HG02840 (cell line): ENCODE measurements around the gene PALD1.
"Not testable (repeated sequence)": the region's sequence is repeated elsewhere in the genome, so short reads cannot be mapped to it uniquely, and the experiment has no call there.

ENCODE experiments used
- ATAC-seq: cut with Tn5 transposase; IDR thresholded peaks from one replicate; pipeline ENCODE4 v1.9.1; 2021; ENCODE audit warnings: mild to moderate bottlenecking, moderate library complexity, moderate number of reproducible peaks; ENCODE audit not compliant: unreplicated experiment, low FRiP score

The PALD1 gene

DNA sequence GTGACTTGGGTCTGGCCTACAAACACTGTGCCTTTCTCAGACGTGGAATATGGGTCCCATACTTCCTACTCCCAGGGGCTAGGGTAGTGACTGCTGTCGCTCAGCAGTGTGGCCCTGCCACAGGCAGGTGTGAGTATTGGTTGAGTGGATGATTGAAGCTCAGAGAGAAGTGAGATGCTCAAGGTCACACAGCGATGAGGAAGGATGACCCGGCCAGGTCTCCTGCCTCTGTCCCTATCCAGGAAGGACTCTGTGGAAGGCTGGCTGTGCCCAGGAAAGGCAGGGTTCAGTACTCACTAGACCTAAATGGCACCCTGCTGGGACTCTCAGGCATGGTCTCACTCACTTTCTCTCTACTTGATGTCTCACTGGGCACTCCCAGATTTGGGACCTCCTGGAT is 121.2 kb downstream of the PALD1 start:
- ATAC-seq, result no peak

DNA sequence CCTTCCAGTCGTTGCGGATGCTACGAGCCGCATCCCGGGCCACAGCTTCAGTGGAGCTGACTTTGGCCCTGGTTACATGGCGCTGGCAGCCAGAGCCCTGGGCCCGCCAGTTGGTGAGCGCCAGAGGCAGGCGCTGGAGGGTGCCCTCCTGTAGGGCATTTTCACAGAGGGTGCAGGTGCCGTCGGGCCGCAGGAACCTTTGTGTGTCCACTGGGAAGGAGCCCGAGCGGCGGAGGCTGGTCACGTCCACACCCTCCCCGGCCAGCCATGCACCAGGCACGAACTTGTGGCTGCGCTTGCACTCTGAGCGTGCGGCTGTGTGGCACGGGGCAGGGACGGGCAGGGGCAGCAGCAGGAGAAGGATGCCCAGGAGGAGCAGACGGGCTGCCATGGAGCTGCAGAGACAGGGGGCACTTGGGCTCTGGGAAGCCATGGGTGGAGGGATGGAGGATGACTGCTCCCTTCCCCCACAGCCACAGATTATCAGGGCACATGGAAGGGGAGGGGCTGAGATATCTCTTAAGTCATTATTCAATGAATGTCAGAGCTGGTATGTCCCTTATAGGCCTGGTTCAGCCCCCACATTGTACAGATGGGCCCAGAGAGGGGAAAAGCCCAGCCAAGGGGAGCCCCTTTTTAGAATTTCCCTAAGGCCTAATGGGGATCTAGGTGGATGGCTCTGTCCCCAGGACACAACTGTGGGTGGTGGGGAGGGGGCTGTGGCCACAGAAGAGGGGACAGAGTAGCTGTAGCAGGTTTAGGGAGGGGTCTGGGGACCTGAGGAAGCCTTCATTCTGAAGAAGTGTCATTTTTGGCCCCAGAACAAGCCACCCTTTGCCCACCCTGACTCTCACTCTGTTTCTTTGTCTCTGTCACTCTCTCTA is 122.2 kb downstream of the PALD1 start:
- ATAC-seq, result no peak

DNA sequence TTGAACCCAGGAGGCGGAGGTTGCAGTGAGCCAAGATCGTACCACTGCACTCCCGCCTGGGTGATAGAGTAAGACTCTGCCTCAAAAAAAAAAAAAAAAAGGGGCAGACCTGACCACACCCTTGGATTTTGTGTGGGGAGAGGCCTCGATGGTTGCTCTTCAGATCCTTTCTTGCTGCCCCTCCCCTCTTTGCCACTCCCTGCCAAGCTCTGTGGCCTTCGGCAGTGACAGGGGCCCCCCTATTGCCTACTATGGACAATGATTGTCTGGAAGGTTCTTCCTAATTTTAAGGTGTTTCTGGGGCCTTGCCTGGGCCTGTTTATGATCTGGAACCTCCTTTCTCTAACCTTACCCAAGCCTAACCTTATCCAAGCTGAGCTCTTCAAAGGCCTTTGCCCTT is 123.2 kb downstream of the PALD1 start:
- no peak for ATAC-seq

DNA sequence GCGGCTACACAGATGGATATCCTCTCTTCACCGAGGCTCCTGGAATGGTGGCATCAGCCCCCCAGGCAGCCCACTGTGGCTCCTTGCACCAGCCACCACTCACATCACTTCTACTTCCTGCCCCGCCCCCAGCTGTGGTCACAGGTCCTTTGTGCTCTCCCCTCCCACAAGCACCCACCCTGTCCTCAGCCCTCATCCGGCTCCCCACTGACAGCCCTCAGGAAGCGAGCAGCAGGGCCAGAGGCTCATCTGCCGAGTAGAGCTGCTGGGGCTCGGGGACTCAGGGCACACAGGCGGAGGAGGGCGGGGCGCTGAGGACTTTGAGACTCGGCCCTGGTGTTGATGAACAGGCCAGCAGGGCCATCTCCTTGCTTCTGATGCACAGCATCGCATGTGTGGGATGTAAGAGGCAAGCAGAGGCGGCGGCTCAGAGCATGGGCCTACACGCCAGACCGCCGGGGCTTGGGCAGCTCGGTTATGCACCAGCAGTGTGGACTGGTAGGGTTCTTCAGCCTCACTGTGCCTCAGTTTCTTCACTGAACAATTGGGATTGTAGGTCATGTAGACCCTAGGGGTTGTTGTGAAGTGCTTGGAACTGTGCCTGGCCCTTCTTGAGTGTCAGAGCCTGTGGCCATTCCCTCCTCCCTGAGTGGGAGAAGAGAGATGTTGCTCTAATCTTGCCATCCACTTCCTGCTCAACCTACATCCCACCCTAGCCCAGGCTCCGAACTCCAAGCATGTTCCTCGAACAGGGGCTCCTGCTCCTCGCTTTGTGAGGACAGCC is 124.3 kb downstream of the PALD1 start, which contains the start of gene PRF1:
Gene PRF1 (minus strand): TSS at position 77 of the 784 bp plus-strand sequence. CDS start 1,839 bp downstream, outside the sequence.
- ATAC-seq, result no peak

DNA sequence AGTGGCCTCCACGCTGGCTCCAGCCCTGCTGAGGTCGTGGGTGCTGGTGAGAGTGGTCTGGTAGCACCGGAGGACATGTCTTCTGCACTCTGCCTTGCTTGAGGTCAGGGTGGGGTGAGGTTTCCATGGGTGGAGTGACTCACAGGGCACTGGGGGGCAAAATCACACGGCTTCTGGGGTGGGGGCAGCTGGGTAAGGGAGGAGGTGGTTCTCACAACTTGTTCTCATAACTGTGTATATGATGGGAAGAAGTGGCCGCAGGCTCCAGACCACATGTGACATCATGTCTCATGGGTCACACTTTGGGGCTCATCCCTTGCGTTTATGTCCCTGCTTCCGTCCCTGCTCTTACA is 124.9 kb downstream of the PALD1 start:
- no peak for ATAC-seq

DNA sequence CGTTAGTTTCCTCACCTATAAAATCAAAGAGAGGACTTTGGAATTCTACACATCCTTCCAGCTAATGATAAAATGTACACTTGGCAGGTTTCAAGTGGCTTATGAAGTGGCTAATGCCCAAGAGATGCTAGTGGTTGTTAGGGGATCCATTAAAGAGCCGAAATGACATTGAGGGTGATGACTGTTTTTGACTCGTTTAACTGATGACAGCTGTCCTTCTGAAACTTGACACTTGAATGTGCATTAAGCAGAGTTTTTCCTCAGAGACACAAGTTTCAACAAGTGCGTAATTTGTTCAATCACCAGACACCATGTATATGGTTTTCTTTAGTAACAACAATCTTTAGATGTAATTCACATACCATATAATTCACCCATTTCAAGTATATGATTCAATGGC is 125.5 kb downstream of the PALD1 start:
- no peak for ATAC-seq

DNA sequence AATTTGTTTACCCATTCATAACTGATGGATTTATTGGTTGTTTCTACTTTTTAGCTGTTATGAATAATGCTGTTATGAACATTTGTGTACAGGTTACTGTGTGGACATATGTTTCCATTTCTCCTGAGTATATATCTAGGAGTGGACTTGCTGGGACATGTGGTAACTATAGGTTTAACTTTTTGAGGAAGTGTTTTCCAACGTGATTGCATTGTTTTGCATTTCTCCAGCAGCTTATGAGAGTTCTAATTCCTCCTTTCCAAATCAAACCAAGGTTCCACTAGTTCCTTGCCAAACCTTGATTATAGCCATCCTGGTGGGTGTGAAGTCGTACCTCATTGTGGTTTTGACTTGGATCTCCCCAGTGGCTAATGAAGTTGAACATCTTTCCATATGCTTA is 126.6 kb downstream of the PALD1 start:
- ATAC-seq, result no peak

DNA sequence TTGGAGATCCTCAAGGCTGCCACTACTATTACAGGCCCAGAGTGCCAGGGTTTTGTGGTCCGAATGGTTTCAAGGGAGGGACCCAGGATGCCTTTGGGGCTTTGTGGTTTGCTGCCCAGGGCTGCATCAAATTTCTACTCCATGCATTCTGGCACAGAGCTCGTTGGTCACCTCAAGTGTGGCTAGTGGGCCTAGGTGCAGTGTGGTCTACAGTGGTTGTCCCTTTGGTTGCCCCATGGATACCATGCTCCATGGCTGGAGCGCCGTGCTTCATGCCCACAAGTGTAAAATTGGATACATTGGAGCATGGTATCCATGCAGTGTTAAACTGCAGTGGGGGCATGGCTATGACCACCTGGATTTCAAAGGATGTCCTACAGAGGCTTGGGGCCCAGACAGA is 129.4 kb downstream of the PALD1 start:
- ATAC-seq, result no peak

DNA sequence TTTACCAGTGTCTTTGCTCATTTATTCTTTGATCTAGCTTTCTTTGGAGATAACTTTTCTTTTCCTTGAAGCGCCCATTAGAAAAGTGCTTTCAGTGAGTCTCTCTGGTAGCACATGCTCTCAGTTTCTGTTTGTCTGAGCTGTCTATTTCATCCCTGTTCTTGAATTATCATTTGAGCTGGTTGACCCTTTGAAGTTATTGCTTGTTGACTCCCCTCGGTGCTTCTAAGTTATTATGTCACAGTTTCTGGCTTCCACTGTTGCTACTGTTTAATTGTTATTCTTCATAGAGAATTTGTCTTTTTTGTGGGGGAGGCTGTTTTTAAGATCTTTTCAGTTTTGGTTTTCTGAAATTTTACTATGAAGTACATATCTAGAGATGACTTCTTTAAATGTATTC is 135.4 kb downstream of the PALD1 start:
- ATAC-seq, result no peak

DNA sequence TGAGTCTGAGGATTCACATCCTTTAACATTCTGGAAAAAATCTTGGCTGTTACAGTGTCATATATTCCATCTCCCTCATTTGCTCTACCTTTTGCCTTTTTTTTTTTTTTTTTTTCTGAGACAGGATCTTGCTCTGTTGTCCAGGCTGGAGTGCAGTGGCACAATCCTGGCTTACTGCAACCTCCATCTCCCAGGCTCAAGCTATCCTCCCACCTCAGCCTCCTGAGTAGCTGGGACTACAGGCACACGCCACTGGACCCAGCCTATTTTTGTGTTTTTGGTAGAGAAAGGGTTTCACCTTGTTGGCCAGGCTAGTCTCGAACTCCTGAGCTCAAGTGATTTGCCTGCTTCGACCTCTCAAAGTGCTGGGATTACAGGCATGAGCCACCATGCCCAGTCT is 135.8 kb downstream of the PALD1 start:
- not testable (repeated sequence) for ATAC-seq

DNA sequence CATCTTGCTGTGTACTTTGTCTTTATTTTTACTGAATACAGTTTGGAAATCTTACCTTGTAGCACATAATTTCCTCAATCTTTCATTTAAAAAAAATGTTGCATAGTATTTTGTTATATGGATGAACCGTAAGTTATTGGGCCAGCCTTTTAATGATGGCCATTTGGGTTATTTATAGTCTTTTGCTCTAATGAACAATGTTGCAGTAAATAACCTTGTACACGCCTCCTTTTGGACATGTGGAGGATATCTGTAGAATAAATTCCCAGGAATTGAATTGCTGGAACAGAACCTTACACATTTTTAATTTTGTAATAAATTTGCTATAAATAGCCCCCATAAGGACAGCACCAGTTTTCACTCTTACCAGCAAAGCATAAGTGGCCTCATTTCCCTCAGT is 136.6 kb downstream of the PALD1 start:
- ATAC-seq, result no peak

DNA sequence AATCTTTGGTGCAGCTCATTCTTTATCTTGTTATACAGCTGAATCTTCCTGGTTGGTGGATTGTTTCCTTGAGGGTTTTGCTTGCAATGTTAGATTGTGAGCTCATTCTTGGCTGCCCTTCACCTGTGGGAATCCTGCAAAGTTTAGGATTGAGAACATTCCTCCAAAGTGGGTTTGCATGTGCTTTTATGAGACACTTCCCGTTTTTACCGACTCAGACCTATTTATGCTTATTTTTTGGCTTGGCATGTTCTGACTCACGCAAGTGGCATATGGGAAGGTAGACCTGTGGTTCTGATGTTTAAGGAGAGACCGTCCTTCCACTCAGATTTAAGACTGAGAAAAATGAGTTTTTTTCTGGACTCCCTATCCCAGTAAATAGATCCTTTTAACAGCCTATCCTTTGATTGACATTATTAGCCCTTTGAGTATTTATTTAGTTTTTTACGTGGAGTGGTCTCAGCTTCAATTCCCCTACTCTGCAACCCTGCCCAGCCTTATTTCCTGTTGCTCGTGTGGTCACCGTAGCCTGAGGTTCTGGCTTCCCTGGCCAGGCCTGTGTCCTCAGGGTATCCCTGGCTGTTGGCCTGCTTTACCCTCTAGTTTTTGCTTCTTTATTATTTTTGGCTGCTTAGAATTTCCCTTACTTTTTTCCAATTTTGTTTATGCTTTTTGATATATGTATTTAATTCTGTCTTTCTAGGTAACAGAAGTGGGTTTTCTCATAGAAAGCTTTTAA is 137.4 kb downstream of the PALD1 start:
- ATAC-seq, result no peak

DNA sequence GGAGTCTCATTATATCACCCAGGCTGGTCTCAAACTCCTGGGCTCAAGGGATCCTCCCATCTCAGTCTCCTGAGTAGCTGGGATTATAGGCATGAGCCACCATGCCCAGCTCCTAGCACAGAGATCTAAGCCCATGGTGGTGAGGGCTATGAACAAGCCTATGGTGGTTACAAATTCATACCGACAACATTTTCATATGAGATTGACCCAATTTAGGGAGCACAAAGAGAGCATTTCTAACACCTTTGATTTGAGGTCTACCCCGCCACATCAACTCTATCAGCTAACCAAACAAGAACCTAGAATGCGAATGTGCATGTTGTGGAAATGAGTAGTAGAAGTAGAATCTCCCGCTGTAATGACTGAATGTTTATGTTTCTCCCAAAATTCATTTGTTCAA is 138.2 kb downstream of the PALD1 start:
- no peak for ATAC-seq
